Measurements from ENCODE around the gene SHISA3. TPM values are rescaled to one million over a fixed set of nuclear protein-coding genes. Genes with fewer than 3 reads are reported as not detected.

The SHISA3 gene
- total RNA-seq, 1 donor from 2014 or later, result 3.0 TPM

- TF ChIP-seq CTCF (conservative IDR thresholded peaks at IDR 0.05; ENCODE audit: low read depth, low read length), result no peak
- H3K4me3 ChIP-seq (ENCODE audit: low read depth, low read length), result peak overlapping the region; percentile 64
- no peak for DNase-seq (ENCODE audit: low read depth)
These were observed 1.6 kb downstream of the SHISA3 start for GRCh38 chr4:42398871-42399331.

GRCh38 chr4:42399393-42399792 is 2.1 kb downstream of the SHISA3 start:
- DNase-seq (ENCODE audit: low read depth), result no peak
- H3K4me3 ChIP-seq (ENCODE audit: low read depth, low read length), result peak overlapping the region; percentile 64
- TF ChIP-seq CTCF (conservative IDR thresholded peaks at IDR 0.05; ENCODE audit: low read depth, low read length), result no peak

GRCh38 chr4:42401171-42401570 is 3.9 kb downstream of the SHISA3 start:
- no peak overlapping the region for H3K4me3 ChIP-seq (ENCODE audit: low read depth, low read length)
- DNase-seq (ENCODE audit: low read depth), result no peak
- peak; percentile 64 for TF ChIP-seq CTCF (conservative IDR thresholded peaks at IDR 0.05; ENCODE audit: low read depth, low read length)

- TF ChIP-seq CTCF (conservative IDR thresholded peaks at IDR 0.05; ENCODE audit: low read depth, low read length), result peak; percentile 6
- H3K4me3 ChIP-seq (ENCODE audit: low read depth, low read length), result no peak overlapping the region
- DNase-seq (ENCODE audit: low read depth), result no peak
These were observed 6.7 kb downstream of the SHISA3 start for GRCh38 chr4:42404001-42404400.

GRCh38 chr4:42410446-42410845 is 13.2 kb downstream of the SHISA3 start:
- no peak overlapping the region for H3K4me3 ChIP-seq (ENCODE audit: low read depth, low read length)
- TF ChIP-seq CTCF (conservative IDR thresholded peaks at IDR 0.05; ENCODE audit: low read depth, low read length), result no peak
- no peak for DNase-seq (ENCODE audit: low read depth)

- DNase-seq (ENCODE audit: low read depth), result no peak
- H3K4me3 ChIP-seq (ENCODE audit: low read depth, low read length), result no peak overlapping the region
- no peak for TF ChIP-seq CTCF (conservative IDR thresholded peaks at IDR 0.05; ENCODE audit: low read depth, low read length)
These were observed 14.5 kb downstream of the SHISA3 start for GRCh38 chr4:42411803-42412202.

GRCh38 chr4:42412251-42412650 is 15.0 kb downstream of the SHISA3 start:
- DNase-seq (ENCODE audit: low read depth), result peak; percentile 64
- no peak overlapping the region for H3K4me3 ChIP-seq (ENCODE audit: low read depth, low read length)
- TF ChIP-seq CTCF (conservative IDR thresholded peaks at IDR 0.05; ENCODE audit: low read depth, low read length), result no peak
